ENCODE results near the gene LMO3. TPM values are rescaled to one million over a fixed set of nuclear protein-coding genes. Genes with fewer than 3 reads are reported as not detected.

LMO3 gene
- total RNA-seq, 1 experiment from 2014 or later: 0.34 TPM

DNA sequence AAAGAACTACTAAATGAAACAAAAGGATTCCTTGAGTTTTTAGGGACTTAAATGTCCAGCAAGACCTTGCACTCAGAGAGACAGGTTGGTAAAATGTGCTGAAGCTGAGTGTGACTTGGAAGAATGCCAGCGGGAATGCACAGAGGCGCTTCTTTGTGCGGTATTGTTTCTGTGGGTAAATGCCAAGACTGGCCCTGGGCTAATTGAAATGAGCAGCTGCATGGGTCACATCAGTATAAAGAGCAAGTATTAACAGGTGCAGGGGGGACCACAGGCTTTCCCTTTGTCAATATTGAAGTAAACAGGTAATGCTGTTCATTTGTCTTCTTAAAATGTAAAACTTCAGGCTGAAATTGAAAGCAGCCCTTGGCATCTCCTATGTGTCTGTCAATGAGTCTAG lies 74.3 kb downstream of the LMO3 start:
- Histone ChIP-seq H3K27me3 (ENCODE audit: insufficient read depth, low read length) (no peaks in the 10 kb centered on the region), H2AFZ (ENCODE audit: low read depth, low read length, poor library complexity, severe bottlenecking) (no peak overlapping the region), H3K79me2 (ENCODE audit: insufficient read depth, low read length) (no peaks in the 10 kb centered on the region), H3K36me3 (ENCODE audit: control insufficient read depth in 1 of 2, insufficient read depth in 2 of 2, low read length in 2 of 2) (no peaks in the 10 kb centered on the region), H3K9me3 (ENCODE audit: control insufficient read depth in 1 of 2, insufficient read depth in 1 of 2, low read depth in 1 of 2, low read length in 2 of 2) (no peaks in the 10 kb centered on the region), H3K27ac (ENCODE audit: low read depth, low read length) (no peak overlapping the region), H3K4me1 (ENCODE audit: control insufficient read depth in 1 of 2, insufficient read depth in 2 of 2, low read length in 2 of 2) (peaks cover 0 to 4% of the 10 kb centered on the region in 2 experiments; a peak in 1 of 4 replicates), H4K20me1 (ENCODE audit: insufficient read depth) (no peaks in the 10 kb centered on the region), H3K4me3 (replicated peaks in 1 of 2; ENCODE audit: low read depth in 1 of 2, low read length in 2 of 2) (no peak overlapping the region), H3K9ac (ENCODE audit: low read length) (no peak overlapping the region), H3K4me2 (ENCODE audit: low read length) (no peak overlapping the region), H3K9me2 (ENCODE audit: insufficient read depth) (no peaks in the 10 kb centered on the region)
- DNase-seq (ENCODE audit: low read depth, low spot score) (no peak), ATAC-seq (no peak)
- intact Hi-C loops (cut with micrococcal nuclease): no loop called here
- CTCF ChIA-PET: no interaction called here
- RAD21 ChIA-PET (ENCODE audit: low non-redundant PET in 1 of 2, low total read pairs in 2 of 2, uncharacterized antibody in 2 of 2, unreplicated experiment in 2 of 2): no interaction called here
- POLR2A ChIA-PET: no interaction called here
- TF ChIP-seq JUND (IDR thresholded peaks at IDR 0.05): no peak
- TF ChIP-seq ZNF274 (IDR thresholded peaks at IDR 0.05; ENCODE audit: low read depth, low read length): no peak
- TF ChIP-seq POLR2AphosphoS5 (IDR thresholded peaks at IDR 0.05; ENCODE audit: low read depth, low read length): no peak
- no peak for TF ChIP-seq ELF1 (IDR thresholded peaks at IDR 0.05; ENCODE audit: borderline replicate concordance, low read depth)
- no peak for TF ChIP-seq TCF7L2 (IDR thresholded peaks at IDR 0.05; ENCODE audit: borderline replicate concordance, extremely low read depth, insufficient read depth, insufficient read length)
- no peak for TF ChIP-seq CTCF (IDR thresholded peaks at IDR 0.05 in 2 of 3, conservative IDR thresholded peaks at IDR 0.05 in 1 of 3; ENCODE audit: borderline replicate concordance in 1 of 3, insufficient read depth in 1 of 3, low read depth in 2 of 3, low read length in 2 of 3)
- TF ChIP-seq, protein P1, sequence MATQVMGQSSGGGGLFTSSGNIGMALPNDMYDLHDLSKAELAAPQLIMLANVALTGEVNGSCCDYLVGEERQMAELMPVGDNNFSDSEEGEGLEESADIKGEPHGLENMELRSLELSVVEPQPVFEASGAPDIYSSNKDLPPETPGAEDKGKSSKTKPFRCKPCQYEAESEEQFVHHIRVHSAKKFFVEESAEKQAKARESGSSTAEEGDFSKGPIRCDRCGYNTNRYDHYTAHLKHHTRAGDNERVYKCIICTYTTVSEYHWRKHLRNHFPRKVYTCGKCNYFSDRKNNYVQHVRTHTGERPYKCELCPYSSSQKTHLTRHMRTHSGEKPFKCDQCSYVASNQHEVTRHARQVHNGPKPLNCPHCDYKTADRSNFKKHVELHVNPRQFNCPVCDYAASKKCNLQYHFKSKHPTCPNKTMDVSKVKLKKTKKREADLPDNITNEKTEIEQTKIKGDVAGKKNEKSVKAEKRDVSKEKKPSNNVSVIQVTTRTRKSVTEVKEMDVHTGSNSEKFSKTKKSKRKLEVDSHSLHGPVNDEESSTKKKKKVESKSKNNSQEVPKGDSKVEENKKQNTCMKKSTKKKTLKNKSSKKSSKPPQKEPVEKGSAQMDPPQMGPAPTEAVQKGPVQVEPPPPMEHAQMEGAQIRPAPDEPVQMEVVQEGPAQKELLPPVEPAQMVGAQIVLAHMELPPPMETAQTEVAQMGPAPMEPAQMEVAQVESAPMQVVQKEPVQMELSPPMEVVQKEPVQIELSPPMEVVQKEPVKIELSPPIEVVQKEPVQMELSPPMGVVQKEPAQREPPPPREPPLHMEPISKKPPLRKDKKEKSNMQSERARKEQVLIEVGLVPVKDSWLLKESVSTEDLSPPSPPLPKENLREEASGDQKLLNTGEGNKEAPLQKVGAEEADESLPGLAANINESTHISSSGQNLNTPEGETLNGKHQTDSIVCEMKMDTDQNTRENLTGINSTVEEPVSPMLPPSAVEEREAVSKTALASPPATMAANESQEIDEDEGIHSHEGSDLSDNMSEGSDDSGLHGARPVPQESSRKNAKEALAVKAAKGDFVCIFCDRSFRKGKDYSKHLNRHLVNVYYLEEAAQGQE (IDR thresholded peaks at IDR 0.05; ENCODE audit: low read depth): no peak
- TF ChIP-seq POLR2A (IDR thresholded peaks at IDR 0.05; ENCODE audit: borderline replicate concordance, extremely low read depth, insufficient read depth, insufficient read length): no peak
- TF ChIP-seq, protein P2, sequence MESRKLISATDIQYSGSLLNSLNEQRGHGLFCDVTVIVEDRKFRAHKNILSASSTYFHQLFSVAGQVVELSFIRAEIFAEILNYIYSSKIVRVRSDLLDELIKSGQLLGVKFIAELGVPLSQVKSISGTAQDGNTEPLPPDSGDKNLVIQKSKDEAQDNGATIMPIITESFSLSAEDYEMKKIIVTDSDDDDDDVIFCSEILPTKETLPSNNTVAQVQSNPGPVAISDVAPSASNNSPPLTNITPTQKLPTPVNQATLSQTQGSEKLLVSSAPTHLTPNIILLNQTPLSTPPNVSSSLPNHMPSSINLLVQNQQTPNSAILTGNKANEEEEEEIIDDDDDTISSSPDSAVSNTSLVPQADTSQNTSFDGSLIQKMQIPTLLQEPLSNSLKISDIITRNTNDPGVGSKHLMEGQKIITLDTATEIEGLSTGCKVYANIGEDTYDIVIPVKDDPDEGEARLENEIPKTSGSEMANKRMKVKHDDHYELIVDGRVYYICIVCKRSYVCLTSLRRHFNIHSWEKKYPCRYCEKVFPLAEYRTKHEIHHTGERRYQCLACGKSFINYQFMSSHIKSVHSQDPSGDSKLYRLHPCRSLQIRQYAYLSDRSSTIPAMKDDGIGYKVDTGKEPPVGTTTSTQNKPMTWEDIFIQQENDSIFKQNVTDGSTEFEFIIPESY (IDR thresholded peaks at IDR 0.05; ENCODE audit: extremely low read depth, insufficient replicate concordance, low read length): no peak
- no TSS peak for BruUV-seq (replicated peaks)
